GM13977 (cell line): ENCODE data around the gene GRIN2A.

Source experiments
- DNase-seq: peaks from one replicate; pipeline ENCODE4 v3.0.0; 2012; ENCODE audit warnings: low spot score
- CTCF ChIP-seq: IDR thresholded peaks from 2 replicates; pipeline ENCODE4 v1.5.1; 2012; ENCODE audit warnings: mild to moderate bottlenecking, control low read depth; ENCODE audit not compliant: insufficient read depth; ENCODE audit errors: extremely low read depth, missing control alignments
- in situ Hi-C: fragments of 300-500 bp; cut with MboI; formaldehyde crosslinking; loops from one replicate; pipeline ENCODE4 v1.12.0; 2022; ENCODE audit warnings: low sequenced_read_pairs, low pct_unique_long_range_greater_than_20kb, mixed read lengths, inconsistent platforms; ENCODE audit not compliant: unreplicated experiment

Gene GRIN2A

GRCh38 chr16:9946022-9946720, 236.1 kb downstream of the GRIN2A start:
- in situ Hi-C loops: no loop called here
- DNase-seq: no peak
- no peak for TF ChIP-seq CTCF

DNA sequence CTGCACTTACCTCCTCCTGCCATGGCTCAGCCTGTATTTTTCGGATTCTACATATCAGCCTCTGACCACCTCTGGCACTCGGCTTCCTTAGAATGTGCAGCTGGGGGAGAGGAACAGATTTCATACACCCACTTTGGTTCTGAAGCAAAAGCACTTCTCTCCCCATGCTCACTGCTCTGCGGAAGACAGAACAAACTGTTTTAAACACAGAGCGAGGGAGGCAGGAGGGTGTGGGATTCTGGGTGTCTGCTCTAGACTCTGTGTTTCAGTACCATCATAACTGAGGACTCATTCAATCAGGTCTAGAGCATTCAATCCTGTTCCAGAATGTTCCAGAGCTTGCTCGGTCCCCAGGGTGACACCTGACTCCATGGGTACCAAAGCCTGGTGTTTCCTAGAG, 239.1 kb downstream of the GRIN2A start:
- in situ Hi-C loops: no loop called here
- TF ChIP-seq CTCF: no peak
- DNase-seq: no peak

- no peak for TF ChIP-seq CTCF
- no peak for DNase-seq
- in situ Hi-C loops: no loop called here
Measured at GRCh38 chr16:9941245-9941644, 241.0 kb downstream of the GRIN2A start.

- no peak for DNase-seq
- no peak for TF ChIP-seq CTCF
- in situ Hi-C loops: no loop called here
Measured at GRCh38 chr16:9934723-9935508, 247.3 kb downstream of the GRIN2A start.

DNA sequence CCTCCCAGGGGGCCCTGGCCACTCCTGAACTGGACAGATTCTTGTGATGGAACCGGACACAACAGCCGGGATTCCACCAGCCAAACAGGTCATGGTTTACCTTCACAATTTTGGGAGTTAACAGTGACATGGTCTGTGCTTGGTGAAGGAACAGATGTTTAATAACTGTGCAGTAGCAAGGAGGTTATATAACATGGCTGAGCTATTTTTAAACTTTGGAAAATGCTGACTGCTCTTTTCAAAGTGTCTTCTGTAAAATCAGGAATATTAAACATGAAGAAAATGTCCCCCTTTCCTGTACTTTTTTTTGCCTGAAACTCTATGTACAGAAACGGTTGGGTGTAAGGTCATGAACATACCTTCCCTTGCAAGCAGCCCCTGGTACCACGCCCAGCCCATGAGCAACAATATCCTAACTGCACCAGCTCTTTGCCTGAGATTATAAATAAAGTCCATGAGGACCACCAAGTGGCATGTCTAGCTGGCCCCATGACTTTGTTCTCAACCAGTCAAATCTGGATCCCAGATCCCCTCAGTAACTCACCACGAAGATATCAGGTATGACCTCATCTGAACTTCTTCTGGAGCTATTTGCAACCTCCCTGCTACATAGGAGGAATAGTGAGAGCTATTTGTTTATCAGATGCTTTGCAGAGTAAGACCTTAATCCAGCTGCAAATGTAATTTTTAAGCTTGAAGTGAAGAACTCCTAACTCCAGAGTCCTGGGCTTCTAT, 249.1 kb downstream of the GRIN2A start:
- no peak for DNase-seq
- no peak for TF ChIP-seq CTCF
- in situ Hi-C loops: no loop called here

GRCh38 chr16:9932000-9932399, 250.2 kb downstream of the GRIN2A start:
- in situ Hi-C loops: no loop called here
- no peak for TF ChIP-seq CTCF

More at GRCh38 chr16:9932000-9932399, 250.2 kb downstream of the GRIN2A start:
- DNase-seq: no peak
